H1 (cell line): ENCODE results near the gene ZSCAN16. TPM values are rescaled to one million over a fixed set of nuclear protein-coding genes. Genes with fewer than 3 reads are reported as not detected.

ENCODE experiments used
- BRCA1 ChIP-seq: IDR thresholded peaks from 2 replicates; pipeline ENCODE4 v1.6.1; 2012; ENCODE audit warnings: low read depth, low read length, improper control_type of control experiment
- CEBPB ChIP-seq: IDR thresholded peaks from 2 replicates; pipeline ENCODE4 v1.6.1; 2012; ENCODE audit warnings: low read depth, low read length
- GABPA ChIP-seq: IDR thresholded peaks from 2 replicates; pipeline ENCODE4 v1.6.1; 2011; ENCODE audit warnings: mild to moderate bottlenecking, low read length, moderate library complexity, borderline replicate concordance; ENCODE audit not compliant: insufficient read depth
- POLR2A ChIP-seq, 2 experiments: IDR thresholded peaks; 1 replicate in 1 of 2; 2 replicates in 1 of 2; pipeline ENCODE4 v1.6.1; 2011; ENCODE audit warnings: low read depth in 2 of 2, low read length in 2 of 2, mild to moderate bottlenecking in 2 of 2; ENCODE audit errors: control extremely low read depth in 1 of 2
- POLR2AphosphoS5 ChIP-seq: IDR thresholded peaks from 2 replicates; pipeline ENCODE4 v1.6.1; 2011; ENCODE audit warnings: low read depth, low read length
- RBBP5 ChIP-seq: IDR thresholded peaks from 2 replicates; pipeline ENCODE4 v1.7.1; 2012; ENCODE audit warnings: low read depth, mild to moderate bottlenecking, inconsistent platforms, low read length, moderate library complexity, borderline replicate concordance
- SIN3A ChIP-seq, 2 experiments: IDR thresholded peaks in 1 of 2; conservative IDR thresholded peaks in 1 of 2; 2 replicates each; pipeline ENCODE4 v1.6.1; 2011 to 2012; ENCODE audit warnings: low read length in 2 of 2, improper control_type of control experiment in 1 of 2, low read depth in 1 of 2, mild to moderate bottlenecking in 1 of 2
- SP4 ChIP-seq: IDR thresholded peaks from 2 replicates; pipeline ENCODE4 v1.6.1; 2012; ENCODE audit warnings: low read length, inconsistent platforms
- SRF ChIP-seq: IDR thresholded peaks from 2 replicates; pipeline ENCODE4 v1.6.1; 2011; ENCODE audit warnings: mild to moderate bottlenecking, low read depth, low read length, moderate library complexity
- TAF1 ChIP-seq: IDR thresholded peaks from 2 replicates; pipeline ENCODE4 v1.6.1; 2011; ENCODE audit warnings: mild to moderate bottlenecking, low read depth, low read length
- TAF7 ChIP-seq: optimal IDR thresholded peaks from 2 replicates; pipeline ENCODE3; 2011; ENCODE audit warnings: low read depth, mild to moderate bottlenecking, inconsistent platforms, low read length, moderate library complexity, borderline replicate concordance
- TEAD4 ChIP-seq: IDR thresholded peaks from 2 replicates; pipeline ENCODE4 v1.6.1; 2012; ENCODE audit warnings: low read depth, low read length, inconsistent platforms, mixed read lengths
- YY1 ChIP-seq: IDR thresholded peaks from 2 replicates; pipeline ENCODE4 v1.6.1; 2011; ENCODE audit warnings: low read depth, mild to moderate bottlenecking, low read length
- polyA plus RNA-seq, 7 experiments: library from polyadenylated mRNA; depleted of rRNA in 3 of 7; stranded (reverse) in 5 of 7; unstranded in 2 of 7; fragments of >200 nt in 5 of 7; fragments of 200-250 nt in 2 of 7; gene quantifications; 1 replicate in 5 of 7; 2 replicates in 1 of 7; 4 replicates in 1 of 7; pipeline versions ENCODE4 v1.2.1 to v1.2.3, GENCODE V29; 2011 to 2013; ENCODE audit warnings: missing spikeins in 2 of 7, mixed read lengths in 2 of 7
- total RNA-seq: library from RNA; stranded (reverse); fragmentation: NEBNext Ultra II Directional; extraction: Animal tissue kit (Norgen Biotek cat#: 25700); gene quantifications from 2 replicates; pipeline ENCODE4 v1.2.1, GENCODE V29; 2021

The ZSCAN16 gene
- total and polyA plus RNA-seq, 2 of the 8 experiments (the other 6 are each of a cell fraction or from before 2014, with no cell fraction given) = 3.6 to 9.4 TPM

- TF ChIP-seq GABPA (peak; percentile 100), POLR2AphosphoS5 (peak; percentile 70), RBBP5 (peak; percentile 35; the same call in 1 of the 2 replicates), BRCA1 (0 out of 2 replicates have a peak, but pooled peaks have one; percentile 24), CEBPB (no peak), YY1 (no peak; the same call in 1 of the 2 replicates), SRF (peak; percentile 73), TAF1 (peak; percentile 46), SP4 (peak; percentile 33; the same call in 1 of the 2 replicates), TEAD4 (no peak), SIN3A (conservative IDR thresholded peaks at IDR 0.05 in 1 of 2, IDR thresholded peaks at IDR 0.05 in 1 of 2; ENCODE audit: low read depth in 1 of 2, low read length in 2 of 2) (peak; percentile 17 to 98; a peak in 3 of 4 replicates), TAF7 (peak; percentile 53), POLR2A (IDR thresholded peaks at IDR 0.05; ENCODE audit: control extremely low read depth in 1 of 2, low read depth in 2 of 2, low read length in 2 of 2) (peak in 1 of 2 experiments; percentile 45; a peak in 1 of 3 replicates)
These were observed 43.6 kb upstream of the ZSCAN16 start (continued) for GRCh38 chr6:28080631-28081485.
